Gastrocnemius medialis (tissue), 4 donors: Measurements from ENCODE around the gene DCAF11.

Experiments
- POLR2A ChIP-seq, 2 donors: fragments of 450-650 bp; IDR thresholded peaks; one replicate each; pipeline ENCODE4 v1.6.1; 2017; ENCODE audit warnings: antibody characterized with exemption in 2 of 2, mild to moderate bottlenecking in 2 of 2, moderate library complexity in 2 of 2
- TF ChIP-seq, protein P1 (sequence below), 5 experiments: fragments of 450-650 bp in 3 of 5; fragments of 200-600 bp in 2 of 5; sonication (generic) in 2 of 5; IDR thresholded peaks in 4 of 5; conservative IDR thresholded peaks in 1 of 5; 1 replicate in 4 of 5; 2 replicates in 1 of 5; pipeline ENCODE4 v1.5.1; 2016 to 2019; ENCODE audit warnings: antibody characterized with exemption in 5 of 5, mild to moderate bottlenecking in 3 of 5, moderate library complexity in 3 of 5

DNA sequence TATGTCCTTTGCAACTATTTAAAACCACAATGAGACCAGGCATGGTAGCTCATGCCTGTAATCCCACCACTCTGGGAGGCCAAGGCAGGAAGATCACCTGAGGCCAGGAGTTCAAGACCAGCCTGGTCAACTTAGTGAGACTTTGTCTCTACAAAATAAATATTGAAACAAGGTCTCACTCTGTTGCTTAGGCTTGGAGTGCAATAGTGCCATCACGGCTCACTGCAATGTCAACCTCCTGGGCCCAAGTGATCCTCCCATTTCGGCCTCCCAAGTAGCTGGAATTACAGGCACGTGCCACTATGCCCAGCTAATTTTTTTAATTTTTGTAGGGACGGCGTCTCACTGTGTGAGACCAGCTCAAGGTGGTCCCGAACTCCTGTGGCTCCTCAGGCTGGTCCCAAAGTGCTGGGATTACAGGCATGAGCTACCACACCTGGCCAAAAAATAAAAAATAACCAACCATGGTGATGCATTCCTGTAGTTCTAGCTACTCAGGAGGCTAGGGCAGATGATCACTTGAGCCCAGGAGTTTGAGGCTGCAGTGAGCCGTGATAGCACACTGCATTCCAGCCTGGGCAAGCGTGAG lies 14.9 kb downstream of the DCAF11 start:
- TF ChIP-seq POLR2A (IDR thresholded peaks at IDR 0.05), result no peak
- TF ChIP-seq, protein P1, sequence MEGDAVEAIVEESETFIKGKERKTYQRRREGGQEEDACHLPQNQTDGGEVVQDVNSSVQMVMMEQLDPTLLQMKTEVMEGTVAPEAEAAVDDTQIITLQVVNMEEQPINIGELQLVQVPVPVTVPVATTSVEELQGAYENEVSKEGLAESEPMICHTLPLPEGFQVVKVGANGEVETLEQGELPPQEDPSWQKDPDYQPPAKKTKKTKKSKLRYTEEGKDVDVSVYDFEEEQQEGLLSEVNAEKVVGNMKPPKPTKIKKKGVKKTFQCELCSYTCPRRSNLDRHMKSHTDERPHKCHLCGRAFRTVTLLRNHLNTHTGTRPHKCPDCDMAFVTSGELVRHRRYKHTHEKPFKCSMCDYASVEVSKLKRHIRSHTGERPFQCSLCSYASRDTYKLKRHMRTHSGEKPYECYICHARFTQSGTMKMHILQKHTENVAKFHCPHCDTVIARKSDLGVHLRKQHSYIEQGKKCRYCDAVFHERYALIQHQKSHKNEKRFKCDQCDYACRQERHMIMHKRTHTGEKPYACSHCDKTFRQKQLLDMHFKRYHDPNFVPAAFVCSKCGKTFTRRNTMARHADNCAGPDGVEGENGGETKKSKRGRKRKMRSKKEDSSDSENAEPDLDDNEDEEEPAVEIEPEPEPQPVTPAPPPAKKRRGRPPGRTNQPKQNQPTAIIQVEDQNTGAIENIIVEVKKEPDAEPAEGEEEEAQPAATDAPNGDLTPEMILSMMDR (IDR thresholded peaks at IDR 0.05 in 4 of 5, conservative IDR thresholded peaks at IDR 0.05 in 1 of 5), result no peak
